Ishikawa (cell line): Measurements from ENCODE around the gene HBP1.

ENCODE experiments used
- CEBPB ChIP-seq: IDR thresholded peaks from 2 replicates; pipeline ENCODE4 v1.6.1; 2012
- CREB1 ChIP-seq: IDR thresholded peaks from 2 replicates; pipeline ENCODE4 v1.6.1; 2012; ENCODE audit warnings: low read depth
- EGR1 ChIP-seq: IDR thresholded peaks from 2 replicates; pipeline ENCODE4 v1.6.1; 2012
- EP300 ChIP-seq: IDR thresholded peaks from 2 replicates; pipeline ENCODE4 v1.6.1; 2012; ENCODE audit warnings: borderline replicate concordance
- FOXM1 ChIP-seq: IDR thresholded peaks from 2 replicates; pipeline ENCODE4 v1.6.1; 2012; ENCODE audit warnings: low read depth, borderline replicate concordance
- MAX ChIP-seq: IDR thresholded peaks from 2 replicates; pipeline ENCODE4 v1.6.1; 2012
- NFIC ChIP-seq: IDR thresholded peaks from 2 replicates; pipeline ENCODE4 v1.6.1; 2012
- RAD21 ChIP-seq: IDR thresholded peaks from 2 replicates; pipeline ENCODE4 v1.6.1; 2012; ENCODE audit warnings: low read depth
- REST ChIP-seq: IDR thresholded peaks from 2 replicates; pipeline ENCODE4 v1.6.1; 2012; ENCODE audit warnings: low read depth, mild to moderate bottlenecking
- TAF1 ChIP-seq: IDR thresholded peaks from 2 replicates; pipeline ENCODE4 v1.6.1; 2012; ENCODE audit warnings: low read depth, mild to moderate bottlenecking
- TCF12 ChIP-seq: IDR thresholded peaks from 2 replicates; pipeline ENCODE4 v1.6.1; 2012; ENCODE audit warnings: low read depth
- TEAD4 ChIP-seq: IDR thresholded peaks from 2 replicates; pipeline ENCODE4 v1.6.1; 2012
- USF1 ChIP-seq: IDR thresholded peaks from 2 replicates; pipeline ENCODE4 v1.6.1; 2012
- YY1 ChIP-seq: IDR thresholded peaks from 2 replicates; pipeline ENCODE4 v1.6.1; 2012; ENCODE audit warnings: low read depth
- ZBTB7A ChIP-seq: IDR thresholded peaks from 2 replicates; pipeline ENCODE4 v1.6.1; 2012; ENCODE audit warnings: low read depth

HBP1 gene

GRCh38 chr7:107165341-107165740, 3.5 kb upstream of the HBP1 start:
- TF ChIP-seq NFIC: no peak
- TF ChIP-seq FOXM1: no peak
- TF ChIP-seq ZBTB7A: no peak
- no peak for TF ChIP-seq REST

GRCh38 chr7:107166736-107167426, 1.9 kb upstream of the HBP1 start:
- TF ChIP-seq MAX (no peak), TAF1 (no peak), FOXM1 (no peak)

GRCh38 chr7:107167483-107168232, 1.1 kb upstream of the HBP1 start:
- TF ChIP-seq ZBTB7A: no peak
- TF ChIP-seq REST: no peak
- no peak for TF ChIP-seq TAF1
- TF ChIP-seq EGR1: no peak; the same call in 1 of the 2 replicates
- TF ChIP-seq MAX: no peak
- peak; percentile 82 for TF ChIP-seq CEBPB
- TF ChIP-seq TCF12: no peak
- TF ChIP-seq NFIC: no peak
- no peak for TF ChIP-seq EP300
- TF ChIP-seq USF1: no peak
- no peak for TF ChIP-seq FOXM1
- TF ChIP-seq RAD21: peak; percentile 24; the same call in 1 of the 2 replicates
- TF ChIP-seq TEAD4: no peak
- TF ChIP-seq CREB1: no peak
- peak; percentile 62; the same call in 1 of the 2 replicates for TF ChIP-seq YY1

- TF ChIP-seq NFIC: peak; percentile 72
- TF ChIP-seq EP300: peak; percentile 53; the same call in 1 of the 2 replicates
- TF ChIP-seq RAD21: no peak
- TF ChIP-seq YY1: peak; percentile 57; the same call in 1 of the 2 replicates
- TF ChIP-seq CREB1: peak; percentile 21; the same call in 1 of the 2 replicates
- peak; percentile 46; the same call in 1 of the 2 replicates for TF ChIP-seq TEAD4
- no peak for TF ChIP-seq REST
- peak; percentile 85 for TF ChIP-seq TCF12
- TF ChIP-seq ZBTB7A: no peak; the same call in 1 of the 2 replicates
- TF ChIP-seq TAF1: peak; percentile 33; the same call in 1 of the 2 replicates
- TF ChIP-seq USF1: peak; percentile 99
- TF ChIP-seq EGR1: no peak
- TF ChIP-seq FOXM1: peak; percentile 30; the same call in 1 of the 2 replicates
- TF ChIP-seq MAX: peak; percentile 74; the same call in 1 of the 2 replicates
- TF ChIP-seq CEBPB: peak; percentile 90
Observed at GRCh38 chr7:107169120-107170050, 582 bp downstream of the HBP1 start.
